HG03457 (cell line): ENCODE results near the gene SEPTIN6.
A peak's percentile ranks its signal among the peaks of the same experiment; 100 is the strongest.

Source experiments
- ATAC-seq: cut with Tn5 transposase; IDR thresholded peaks from one replicate; pipeline ENCODE4 v1.9.1; 2021; ENCODE audit warnings: moderate number of reproducible peaks; ENCODE audit not compliant: unreplicated experiment

SEPTIN6 gene

GRCh38 chrX:119659522-119659921 is 33.4 kb downstream of the SEPTIN6 start:
- no peak for ATAC-seq

DNA sequence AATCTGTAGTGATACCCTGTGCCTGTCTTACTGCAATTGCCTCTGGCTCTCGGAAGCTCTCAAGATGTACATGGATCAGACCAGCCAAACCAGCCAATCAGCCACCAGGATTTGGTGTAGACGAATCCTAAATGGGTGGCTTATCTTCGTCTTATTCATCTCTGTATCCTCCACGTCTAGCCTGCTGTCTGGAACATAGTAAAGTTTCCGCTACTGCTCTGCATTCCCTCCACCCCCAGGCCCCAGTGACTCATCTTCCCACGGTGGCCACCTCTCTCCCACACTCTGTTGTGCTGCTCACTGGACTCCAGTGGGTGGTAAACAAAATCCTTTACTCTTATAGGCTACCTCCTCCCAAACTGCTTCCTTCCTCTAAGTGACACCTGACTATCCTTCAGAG is 37.8 kb downstream of the SEPTIN6 start:
- ATAC-seq = no peak

DNA sequence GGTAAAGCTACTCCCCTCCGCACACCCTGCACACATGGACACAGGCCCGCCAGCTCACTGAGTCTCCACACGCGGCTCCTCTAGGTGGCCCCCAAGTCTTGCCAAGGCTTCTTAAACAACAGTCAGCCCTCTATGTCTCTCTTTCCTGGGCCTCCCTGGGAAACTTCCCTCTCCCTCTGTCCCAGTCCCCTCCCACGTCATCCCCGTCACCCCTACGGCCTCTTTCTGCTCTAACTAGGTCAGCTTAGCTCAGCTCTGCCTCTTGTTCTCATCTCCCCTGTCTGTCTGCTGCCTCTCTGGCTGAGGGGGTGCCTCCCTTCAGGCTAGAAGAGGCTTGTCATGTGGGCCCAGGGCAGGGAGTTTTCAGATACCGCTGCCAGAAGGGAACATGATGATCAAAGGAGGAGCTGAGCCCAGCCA is 38.8 kb downstream of the SEPTIN6 start:
- no peak for ATAC-seq

DNA sequence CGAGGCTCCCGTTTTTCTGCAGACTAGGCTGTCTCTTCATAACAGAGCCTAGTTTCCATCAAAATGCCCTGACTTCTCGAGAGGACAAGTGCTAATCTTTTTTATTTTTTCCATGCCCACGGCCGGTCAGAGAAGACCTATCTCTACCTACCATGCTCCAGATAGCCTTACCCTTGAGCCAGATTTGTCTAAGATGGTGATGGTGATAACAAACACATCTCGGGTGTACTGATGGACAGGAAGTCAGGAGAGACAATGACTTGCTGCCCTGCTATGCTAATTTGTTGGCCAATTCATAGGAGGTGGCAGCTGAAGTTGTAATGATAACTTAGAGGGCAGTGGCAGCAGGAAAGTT is 44.6 kb downstream of the SEPTIN6 start:
- no peak for ATAC-seq

DNA sequence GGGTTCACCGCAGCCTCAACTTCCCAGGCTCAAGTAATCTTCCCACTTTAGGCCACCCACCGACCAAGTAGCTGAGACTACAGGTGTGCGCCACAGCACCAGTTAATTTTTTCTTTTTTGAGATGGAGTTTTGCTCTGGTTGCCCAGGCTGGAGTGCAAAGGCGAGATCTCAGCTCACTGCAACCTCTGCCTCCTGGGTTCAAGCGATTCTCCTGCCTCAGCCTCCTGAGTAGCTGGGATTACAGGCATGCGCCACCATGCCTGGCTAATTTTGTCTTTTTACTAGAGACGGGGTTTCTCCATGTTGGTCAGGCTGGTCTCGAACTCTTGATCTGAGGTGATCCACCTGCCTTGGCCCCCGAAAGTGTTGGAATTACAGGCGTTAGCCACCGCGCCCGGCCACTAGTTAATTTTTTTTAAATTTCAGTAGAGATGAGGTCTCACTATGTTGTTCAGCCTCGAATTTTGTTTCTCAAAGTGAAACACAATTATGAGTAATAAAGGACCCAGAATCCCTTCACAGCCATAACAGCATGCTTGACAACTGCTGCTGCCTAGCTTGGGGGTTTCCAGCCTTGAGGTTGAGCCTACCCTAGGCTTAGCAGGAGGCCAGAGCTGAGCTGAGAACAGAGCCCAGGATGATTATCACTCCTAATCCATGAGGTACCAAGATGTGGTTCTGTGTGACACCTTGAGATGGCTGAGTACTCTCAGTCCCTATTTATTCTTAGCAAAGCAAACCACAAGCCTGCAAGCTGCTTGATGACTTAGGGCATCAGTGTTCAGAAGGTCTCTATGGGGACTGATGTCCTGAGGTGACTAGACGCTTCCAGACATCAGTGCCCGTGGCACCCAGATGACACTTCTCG is 45.2 kb downstream of the SEPTIN6 start:
- peak; percentile 92 for ATAC-seq

- ATAC-seq = no peak
Measured at GRCh38 chrX:119647089-119647488, 45.9 kb downstream of the SEPTIN6 start.

DNA sequence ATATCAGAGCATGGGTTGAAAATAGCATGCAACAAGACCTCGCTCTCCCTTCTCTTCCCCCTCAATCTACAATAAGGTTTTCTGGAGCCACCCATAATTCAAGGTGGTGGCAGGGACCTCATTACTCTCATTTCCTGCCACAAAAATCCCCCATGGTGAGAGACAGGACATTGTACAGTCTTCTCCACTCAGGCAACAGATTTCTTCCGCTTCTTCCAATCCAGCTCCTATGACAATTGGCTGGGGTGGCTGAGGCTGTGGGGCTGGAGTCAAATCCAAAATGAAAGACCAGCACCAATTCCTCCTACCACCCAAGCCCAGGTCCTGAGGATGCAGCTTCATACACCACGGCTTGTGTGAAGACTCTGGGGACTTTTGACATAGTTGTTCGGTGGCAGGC is 46.5 kb downstream of the SEPTIN6 start:
- ATAC-seq = no peak

- no peak for ATAC-seq
Measured at GRCh38 chrX:119643696-119644095, 49.3 kb downstream of the SEPTIN6 start.
